Upper lobe of left lung (tissue), 6 donors: Measurements from ENCODE around the gene PBRM1. TPM values are rescaled to one million over a fixed set of nuclear protein-coding genes. Genes with fewer than 3 reads are reported as not detected.

Experiments used
- ATAC-seq, 2 donors: fragments of 200-7000 bp; cut with Tn5 transposase; one replicate each; pipeline ENCODE4 v1.9.1; 2022; ENCODE audit warnings: mild to moderate bottlenecking in 2 of 2, moderate library complexity in 2 of 2; ENCODE audit not compliant: low FRiP score in 2 of 2
- DNase-seq, 2 donors: peaks; one replicate each; pipeline ENCODE4 v3.0.0-alpha.2; 2019 to 2020
- H3K27ac ChIP-seq, 4 donors: fragments of 200-600 bp; sonication (generic); one replicate each; pipeline ENCODE4 v1.5.1; 2016 to 2019
- H3K27me3 ChIP-seq, 4 donors: fragments of 200-600 bp; sonication (generic); one replicate each; pipeline ENCODE4 v1.5.1; 2017 to 2019
- H3K36me3 ChIP-seq, 4 donors: fragments of 200-600 bp; sonication (generic); one replicate each; pipeline ENCODE4 v1.5.1; 2016 to 2019
- H3K4me1 ChIP-seq, 4 donors: fragments of 200-600 bp; sonication (generic); one replicate each; pipeline ENCODE4 v1.5.1; 2018 to 2019
- H3K4me3 ChIP-seq, 4 donors: fragments of 200-600 bp; sonication (generic); one replicate each; pipeline ENCODE4 v1.5.1; 2017 to 2019; ENCODE audit warnings: mild to moderate bottlenecking in 2 of 4, moderate library complexity in 1 of 4
- H3K9me3 ChIP-seq, 4 donors: fragments of 200-600 bp; sonication (generic); one replicate each; pipeline ENCODE4 v1.5.1; 2018 to 2019
- CTCF ChIP-seq, 6 experiments: fragments of 450-650 bp in 4 of 6; fragments of 200-600 bp in 2 of 6; sonication (generic) in 2 of 6; IDR thresholded peaks; one replicate each; pipeline ENCODE4 v1.5.1; 2016 to 2019; ENCODE audit warnings: antibody characterized with exemption in 6 of 6
- EP300 ChIP-seq, 4 donors: sonication (generic); formaldehyde crosslinking; IDR thresholded peaks; one replicate each; pipeline ENCODE4 v1.5.1; 2017; ENCODE audit warnings: antibody characterized with exemption in 4 of 4, control low read depth in 2 of 4
- POLR2A ChIP-seq, 4 donors: fragments of 450-650 bp; IDR thresholded peaks; one replicate each; pipeline ENCODE4 v1.5.1; 2016 to 2017; ENCODE audit warnings: antibody characterized with exemption in 4 of 4, mild to moderate bottlenecking in 2 of 4
- POLR2AphosphoS5 ChIP-seq, 2 donors: sonication (generic); formaldehyde crosslinking; IDR thresholded peaks; one replicate each; pipeline ENCODE4 v1.5.1; 2017; ENCODE audit warnings: antibody characterized with exemption in 2 of 2
- WGBS, 2 donors: methylation state at CpG; one replicate each; pipeline ENCODE4 v1.1.5; 2017 to 2018; 5-methylcytosine and 5-hydroxymethylcytosine counted together
- total RNA-seq, 6 donors: library from RNA; depleted of rRNA in 4 of 6; stranded (reverse); fragments of >200 nt in 4 of 6; gene quantifications; one replicate each; pipeline versions ENCODE4 v1.1.0 to v1.2.1, GENCODE V29; 2016 to 2021
- donor health status: DM: no; HTN: no; CAD: no; lungs with moderate emphysema.
- donor health status: DM: no; HTN: yes; CAD: no; lungs with severe emphysema.

The PBRM1 gene
- total RNA-seq, 6 donors from 2014 or later: 60.9 to 151 (median 81.6) TPM

GRCh38 chr3:52536369-52537164 lies 149.1 kb downstream of the PBRM1 start, which contains the start of gene UQCC5:
Gene UQCC5, plus strand, starts transcription at chr3:52536605. Its CDS starts 151 bp downstream, at chr3:52536756.
- Histone ChIP-seq H3K4me3 (peak within 1 kb of the TSS; percentile 74 to 84 (median 76)), H3K27ac (peak within 1 kb of the TSS; percentile 89 to 90 (median 90)), H3K9me3 (no peaks in the 10 kb centered on the region), H3K36me3 (peaks cover 0 to 9% (median 3%) of the 10 kb centered on the region in 4 donors), H3K27me3 (no peaks in the 10 kb centered on the region), H3K4me1 (peaks cover 52 to 79% (median 67%) of the 10 kb centered on the region in 4 donors)
- TF ChIP-seq POLR2A (IDR thresholded peaks at IDR 0.05) (peak in 3 of 4 donors; percentile 94 to 99 (median 97)), CTCF (IDR thresholded peaks at IDR 0.05) (peak in 1 of 6 experiments; percentile 5), EP300 (IDR thresholded peaks at IDR 0.05) (peak in 1 of 4 donors; percentile 69), POLR2AphosphoS5 (IDR thresholded peaks at IDR 0.05) (peak; percentile 97 to 99)
- 1 to 3% methylated on average over 12 to 37 of the region's 65 CpGs for WGBS, 2 donors
- DNase-seq (peak; percentile 98 to 99), ATAC-seq (peak; percentile 95 to 97)

GRCh38 chr3:52536112-52536368 lies 149.7 kb downstream of the PBRM1 start:
- Histone ChIP-seq H3K4me1 (peaks cover 52 to 84% (median 69%) of the 10 kb centered on the region in 4 donors), H3K9me3 (no peaks in the 10 kb centered on the region), H3K36me3 (peaks cover 0 to 4% (median 2%) of the 10 kb centered on the region in 4 donors), H3K27ac (peak overlapping the region in 3 of 4 donors; percentile 37 to 90 (median 90)), H3K27me3 (no peaks in the 10 kb centered on the region), H3K4me3 (peak overlapping the region in 3 of 4 donors; percentile 74 to 76 (median 75))
- whole genome bisulfite sequencing, 2 donors: 12 to 14% methylated on average over 9 of the region's 9 CpGs
- no peak for ATAC-seq
- TF ChIP-seq EP300 (IDR thresholded peaks at IDR 0.05): no peak
- TF ChIP-seq POLR2AphosphoS5 (IDR thresholded peaks at IDR 0.05): no peak
- no peak for TF ChIP-seq POLR2A (IDR thresholded peaks at IDR 0.05)
- TF ChIP-seq CTCF (IDR thresholded peaks at IDR 0.05): no peak
- DNase-seq: no peak

GRCh38 chr3:52535411-52536111 lies 150.2 kb downstream of the PBRM1 start:
- no peak for DNase-seq
- H3K4me3 ChIP-seq: peak overlapping the region in 3 of 4 donors; percentile 74 to 76 (median 75)
- no peak for ATAC-seq
- H3K4me1 ChIP-seq: peaks cover 52 to 89% (median 69%) of the 10 kb centered on the region in 4 donors
- 89 to 91% methylated on average over 19 of the region's 19 CpGs for WGBS, 2 donors
- TF ChIP-seq POLR2A (IDR thresholded peaks at IDR 0.05): no peak
- no peak for TF ChIP-seq POLR2AphosphoS5 (IDR thresholded peaks at IDR 0.05)
- no peak for TF ChIP-seq EP300 (IDR thresholded peaks at IDR 0.05)
- TF ChIP-seq CTCF (IDR thresholded peaks at IDR 0.05): no peak
- peak overlapping the region in 3 of 4 donors; percentile 84 to 90 (median 90) for H3K27ac ChIP-seq
- H3K36me3 ChIP-seq: no peaks in the 10 kb centered on the region
- H3K27me3 ChIP-seq: no peaks in the 10 kb centered on the region
- H3K9me3 ChIP-seq: no peaks in the 10 kb centered on the region

- WGBS, 2 donors: 70 to 87% methylated on average over 39 to 40 of the region's 57 CpGs
- H3K36me3 ChIP-seq: no peaks in the 10 kb centered on the region
- H3K4me1 ChIP-seq: peaks cover 56 to 88% (median 70%) of the 10 kb centered on the region in 4 donors
- DNase-seq (peak; percentile 25 to 87), ATAC-seq (no peak)
- H3K4me3 ChIP-seq: peak overlapping the region; percentile 12 to 77 (median 69)
- no peaks in the 10 kb centered on the region for H3K9me3 ChIP-seq
- TF ChIP-seq POLR2AphosphoS5 (IDR thresholded peaks at IDR 0.05) (no peak), POLR2A (IDR thresholded peaks at IDR 0.05) (no peak), EP300 (IDR thresholded peaks at IDR 0.05) (no peak)
- H3K27me3 ChIP-seq: no peaks in the 10 kb centered on the region
- peak overlapping the region; percentile 68 to 90 (median 80) for H3K27ac ChIP-seq
These were observed 151.2 kb downstream of the PBRM1 start for GRCh38 chr3:52534281-52535183.
